Measurements from ENCODE around the gene ZKSCAN7. TPM values are rescaled to one million over a fixed set of nuclear protein-coding genes. Genes with fewer than 3 reads are reported as not detected.

Gene ZKSCAN7
- total and polyA plus RNA-seq, 2 donors (not counting 3 experiments of a cell fraction or from before 2014, with no cell fraction given) = 0.75 to 1.9 TPM

DNA sequence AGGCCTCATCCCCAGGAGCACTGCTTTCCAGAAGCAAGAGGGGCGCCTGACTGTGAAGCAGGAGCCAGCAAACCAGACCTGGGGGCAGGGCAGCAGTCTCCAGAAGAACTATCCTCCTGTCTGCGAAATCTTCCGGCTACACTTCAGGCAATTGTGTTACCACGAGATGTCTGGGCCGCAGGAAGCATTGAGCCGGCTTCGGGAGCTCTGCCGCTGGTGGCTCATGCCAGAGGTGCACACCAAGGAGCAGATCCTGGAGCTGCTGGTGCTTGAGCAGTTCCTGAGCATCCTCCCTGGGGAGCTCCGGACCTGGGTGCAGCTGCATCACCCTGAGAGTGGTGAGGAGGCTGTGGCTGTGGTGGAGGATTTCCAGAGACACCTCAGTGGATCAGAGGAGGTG is 2.1 kb downstream of the ZKSCAN7 start:
- Histone ChIP-seq H3K4me1 (ENCODE audit: control insufficient read depth, extremely low read depth, insufficient read depth, low read length) (peaks cover 11% of the 10 kb centered on the region), H3K27ac (ENCODE audit: insufficient read depth, low read depth, low read length) (no peak overlapping the region), H4K20me1 (replicated peaks; ENCODE audit: control insufficient read depth, extremely low read depth, insufficient read depth, low read length) (no peaks in the 10 kb centered on the region), H3K36me3 (ENCODE audit: control insufficient read depth in 2 of 2, extremely low read depth in 1 of 2, insufficient read depth in 2 of 2, low read length in 2 of 2) (no peaks in the 10 kb centered on the region), H3K4me2 (ENCODE audit: insufficient read depth, low read length) (no peak overlapping the region), H3K27me3 (ENCODE audit: control insufficient read depth in 2 of 2, insufficient read depth in 2 of 2, low read length in 2 of 2) (no peaks in the 10 kb centered on the region), H3K9me3 (replicated peaks; ENCODE audit: control insufficient read depth, insufficient read depth, low read length) (peaks cover under 1% of the 10 kb centered on the region), H3K9ac (replicated peaks; ENCODE audit: extremely low read depth, insufficient read depth, low read length) (no peak overlapping the region), H3K79me2 (ENCODE audit: control insufficient read depth, insufficient read depth, low read length) (no peaks in the 10 kb centered on the region), H3K9me1 (replicated peaks; ENCODE audit: control insufficient read depth, extremely low read depth, insufficient read depth, low read length) (no peaks in the 10 kb centered on the region), H2AFZ (ENCODE audit: low read depth, low read length) (no peak overlapping the region), H3K4me3 (replicated peaks in 1 of 3; ENCODE audit: insufficient read depth in 1 of 3, low read depth in 1 of 3, low read length in 3 of 3) (no peak overlapping the region)
- no peak for TF ChIP-seq FOS (IDR thresholded peaks at IDR 0.05; ENCODE audit: borderline replicate concordance, insufficient read depth, low read length)
- TF ChIP-seq MYC (IDR thresholded peaks at IDR 0.05; ENCODE audit: low read depth, low read length) = no peak
- TF ChIP-seq, protein P1, sequence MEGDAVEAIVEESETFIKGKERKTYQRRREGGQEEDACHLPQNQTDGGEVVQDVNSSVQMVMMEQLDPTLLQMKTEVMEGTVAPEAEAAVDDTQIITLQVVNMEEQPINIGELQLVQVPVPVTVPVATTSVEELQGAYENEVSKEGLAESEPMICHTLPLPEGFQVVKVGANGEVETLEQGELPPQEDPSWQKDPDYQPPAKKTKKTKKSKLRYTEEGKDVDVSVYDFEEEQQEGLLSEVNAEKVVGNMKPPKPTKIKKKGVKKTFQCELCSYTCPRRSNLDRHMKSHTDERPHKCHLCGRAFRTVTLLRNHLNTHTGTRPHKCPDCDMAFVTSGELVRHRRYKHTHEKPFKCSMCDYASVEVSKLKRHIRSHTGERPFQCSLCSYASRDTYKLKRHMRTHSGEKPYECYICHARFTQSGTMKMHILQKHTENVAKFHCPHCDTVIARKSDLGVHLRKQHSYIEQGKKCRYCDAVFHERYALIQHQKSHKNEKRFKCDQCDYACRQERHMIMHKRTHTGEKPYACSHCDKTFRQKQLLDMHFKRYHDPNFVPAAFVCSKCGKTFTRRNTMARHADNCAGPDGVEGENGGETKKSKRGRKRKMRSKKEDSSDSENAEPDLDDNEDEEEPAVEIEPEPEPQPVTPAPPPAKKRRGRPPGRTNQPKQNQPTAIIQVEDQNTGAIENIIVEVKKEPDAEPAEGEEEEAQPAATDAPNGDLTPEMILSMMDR (IDR thresholded peaks at IDR 0.05; ENCODE audit: extremely low read depth in 1 of 2, insufficient read depth in 1 of 2, low read depth in 1 of 2, low read length in 2 of 2) = no peak
- TF ChIP-seq GATA2 (IDR thresholded peaks at IDR 0.05; ENCODE audit: insufficient read depth, insufficient read length, low read depth, low read length) = no peak
- no peak for TF ChIP-seq EZH2 (IDR thresholded peaks at IDR 0.05; ENCODE audit: borderline replicate concordance, low read depth, low read length, severe bottlenecking)
- no peak for TF ChIP-seq JUN (IDR thresholded peaks at IDR 0.05; ENCODE audit: borderline replicate concordance, insufficient read depth, insufficient read length, low read depth)
- TF ChIP-seq POLR2A (IDR thresholded peaks at IDR 0.05; ENCODE audit: low read depth, low read length) = no peak
- TF ChIP-seq, protein P2, sequence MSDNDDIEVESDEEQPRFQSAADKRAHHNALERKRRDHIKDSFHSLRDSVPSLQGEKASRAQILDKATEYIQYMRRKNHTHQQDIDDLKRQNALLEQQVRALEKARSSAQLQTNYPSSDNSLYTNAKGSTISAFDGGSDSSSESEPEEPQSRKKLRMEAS (IDR thresholded peaks at IDR 0.05; ENCODE audit: insufficient read depth, insufficient read length) = no peak
- TF ChIP-seq POLR2AphosphoS5 (IDR thresholded peaks at IDR 0.05; ENCODE audit: insufficient read depth, low read depth, low read length) = no peak
- dilution Hi-C loops (cut with MboI; ENCODE audit: extremely low pct_ligation_motif_present, low sequenced_read_pairs) (no loop called here), intact Hi-C loops (cut with micrococcal nuclease) (loop anchor here (10.0 kb wide), 1 partner anchor 468 kb away; the partner anchor contains the start of gene CLEC3B)
- CTCF ChIA-PET = no interaction called here
- POLR2A ChIA-PET = no interaction called here
- no TSS peak for BruUV-seq (replicated peaks)
- no peak for FAIRE-seq
- DNase-seq (ENCODE audit: low read depth, low spot score) = no peak
